ENCODE measurements around the gene NR1H4.

GRCh38 chr12:100484891-100485471 lies 11.3 kb downstream of the NR1H4 start:
- TF ChIP-seq POLR2AphosphoS5 (IDR thresholded peaks at IDR 0.05): no peak
- no peak for TF ChIP-seq POLR2A (IDR thresholded peaks at IDR 0.05)

Measured in spleen (tissue), 3 donors.